HepG2 (cell line): ENCODE data around the gene SLC1A3. TPM values are rescaled to one million over a fixed set of nuclear protein-coding genes. Genes with fewer than 3 reads are reported as not detected.

Source experiments
- JUND ChIP-seq: sonication (generic); formaldehyde crosslinking; IDR thresholded peaks from 2 replicates; pipeline ENCODE4 v1.8.0; 2022; ENCODE audit warnings: mild to moderate bottlenecking, missing genetic modification reagents
- NPAS2 ChIP-seq: sonication (generic); formaldehyde crosslinking; IDR thresholded peaks from 2 replicates; pipeline ENCODE4 v1.8.0; 2022; ENCODE audit warnings: mild to moderate bottlenecking, missing genetic modification reagents, borderline replicate concordance
- polyA plus RNA-seq, 8 experiments: library from polyadenylated mRNA; depleted of rRNA in 3 of 8; stranded (reverse) in 7 of 8; unstranded in 1 of 8; fragments of >200 nt; fragmentation: Illumina TruSeq in 4 of 8; extraction: Trizol in 4 of 8; gene quantifications; 2 replicates each; pipeline versions ENCODE4 v1.2.1 to v1.2.3, GENCODE V29; 2011 to 2016; ENCODE audit warnings: low read depth in 4 of 8, missing spikeins in 1 of 8, mixed read lengths in 1 of 8; ENCODE audit not compliant: insufficient read depth in 1 of 8
- total RNA-seq, 5 experiments: library from RNA; depleted of rRNA; stranded (reverse); fragments of >200 nt; fragmentation: Illumina TruSeq; extraction: Trizol; gene quantifications; 2 replicates each; pipeline ENCODE4 v1.2.3, GENCODE V29; 2016; ENCODE audit warnings: low read depth in 1 of 5
- TF ChIP-seq, protein P1 (sequence below): sonication (generic); formaldehyde crosslinking; IDR thresholded peaks from 2 replicates; pipeline ENCODE4 v1.4.0; 2020; ENCODE audit warnings: missing genetic modification reagents, borderline replicate concordance
- TF ChIP-seq, protein P2 (sequence below): sonication (generic); formaldehyde crosslinking; IDR thresholded peaks from 2 replicates; pipeline ENCODE4 v1.4.0; 2020; ENCODE audit warnings: mild to moderate bottlenecking, missing genetic modification reagents

Gene SLC1A3
- total and polyA plus RNA-seq, 2 of the 13 experiments (the other 11 are each of a cell fraction or from before 2014, with no cell fraction given) = 0.09 TPM; not detected in 1

DNA sequence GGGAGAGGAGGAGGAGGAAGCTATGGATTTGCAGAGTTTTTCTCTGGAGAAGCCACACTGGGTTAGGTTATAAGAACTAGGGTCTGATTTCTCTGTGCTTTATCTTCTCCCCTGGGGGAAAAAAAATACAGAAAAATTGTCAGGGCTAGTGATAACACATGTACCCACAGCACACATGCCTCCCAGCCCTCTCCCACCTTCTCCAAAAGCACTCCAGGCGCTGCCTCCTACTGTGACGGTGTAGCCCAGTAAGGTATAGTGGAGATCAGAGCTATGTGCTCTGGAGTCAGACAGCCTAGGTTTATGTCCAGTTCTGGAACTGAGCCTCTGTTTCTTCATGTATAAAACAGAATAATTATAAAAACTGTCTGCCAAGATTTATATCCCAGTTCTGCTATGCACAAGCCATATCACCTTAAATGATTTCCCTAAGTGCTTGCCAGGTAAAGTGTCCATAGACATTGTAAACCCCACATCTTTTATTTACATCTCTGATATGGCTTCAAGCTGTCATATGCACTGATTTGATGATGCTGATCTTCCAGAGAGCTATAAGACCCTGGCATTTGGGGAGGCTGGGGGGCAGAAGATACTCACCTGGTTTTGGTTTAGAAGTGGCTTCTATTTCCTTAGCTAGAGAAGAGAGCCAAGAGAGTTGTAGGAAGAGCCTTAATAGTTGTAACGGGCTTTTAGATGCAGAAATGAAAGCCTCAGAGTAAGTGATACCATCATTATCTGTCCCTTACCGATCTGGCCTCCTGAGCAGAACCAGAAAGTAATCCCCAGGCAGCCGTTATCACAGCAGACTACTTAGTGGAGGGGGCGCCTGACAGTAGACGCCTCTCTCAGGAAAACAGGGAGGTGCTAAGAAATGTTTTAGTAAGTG lies 7.6 kb downstream of the SLC1A3 start (continued):
- TF ChIP-seq, protein P1, sequence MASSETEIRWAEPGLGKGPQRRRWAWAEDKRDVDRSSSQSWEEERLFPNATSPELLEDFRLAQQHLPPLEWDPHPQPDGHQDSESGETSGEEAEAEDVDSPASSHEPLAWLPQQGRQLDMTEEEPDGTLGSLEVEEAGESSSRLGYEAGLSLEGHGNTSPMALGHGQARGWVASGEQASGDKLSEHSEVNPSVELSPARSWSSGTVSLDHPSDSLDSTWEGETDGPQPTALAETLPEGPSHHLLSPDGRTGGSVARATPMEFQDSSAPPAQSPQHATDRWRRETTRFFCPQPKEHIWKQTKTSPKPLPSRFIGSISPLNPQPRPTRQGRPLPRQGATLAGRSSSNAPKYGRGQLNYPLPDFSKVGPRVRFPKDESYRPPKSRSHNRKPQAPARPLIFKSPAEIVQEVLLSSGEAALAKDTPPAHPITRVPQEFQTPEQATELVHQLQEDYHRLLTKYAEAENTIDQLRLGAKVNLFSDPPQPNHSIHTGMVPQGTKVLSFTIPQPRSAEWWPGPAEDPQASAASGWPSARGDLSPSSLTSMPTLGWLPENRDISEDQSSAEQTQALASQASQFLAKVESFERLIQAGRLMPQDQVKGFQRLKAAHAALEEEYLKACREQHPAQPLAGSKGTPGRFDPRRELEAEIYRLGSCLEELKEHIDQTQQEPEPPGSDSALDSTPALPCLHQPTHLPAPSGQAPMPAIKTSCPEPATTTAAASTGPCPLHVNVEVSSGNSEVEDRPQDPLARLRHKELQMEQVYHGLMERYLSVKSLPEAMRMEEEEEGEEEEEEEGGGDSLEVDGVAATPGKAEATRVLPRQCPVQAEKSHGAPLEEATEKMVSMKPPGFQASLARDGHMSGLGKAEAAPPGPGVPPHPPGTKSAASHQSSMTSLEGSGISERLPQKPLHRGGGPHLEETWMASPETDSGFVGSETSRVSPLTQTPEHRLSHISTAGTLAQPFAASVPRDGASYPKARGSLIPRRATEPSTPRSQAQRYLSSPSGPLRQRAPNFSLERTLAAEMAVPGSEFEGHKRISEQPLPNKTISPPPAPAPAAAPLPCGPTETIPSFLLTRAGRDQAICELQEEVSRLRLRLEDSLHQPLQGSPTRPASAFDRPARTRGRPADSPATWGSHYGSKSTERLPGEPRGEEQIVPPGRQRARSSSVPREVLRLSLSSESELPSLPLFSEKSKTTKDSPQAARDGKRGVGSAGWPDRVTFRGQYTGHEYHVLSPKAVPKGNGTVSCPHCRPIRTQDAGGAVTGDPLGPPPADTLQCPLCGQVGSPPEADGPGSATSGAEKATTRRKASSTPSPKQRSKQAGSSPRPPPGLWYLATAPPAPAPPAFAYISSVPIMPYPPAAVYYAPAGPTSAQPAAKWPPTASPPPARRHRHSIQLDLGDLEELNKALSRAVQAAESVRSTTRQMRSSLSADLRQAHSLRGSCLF = no peak
- TF ChIP-seq NPAS2 (CRISPR knock-in tag) (no peak), JUND (no peak)
- TF ChIP-seq, protein P2, sequence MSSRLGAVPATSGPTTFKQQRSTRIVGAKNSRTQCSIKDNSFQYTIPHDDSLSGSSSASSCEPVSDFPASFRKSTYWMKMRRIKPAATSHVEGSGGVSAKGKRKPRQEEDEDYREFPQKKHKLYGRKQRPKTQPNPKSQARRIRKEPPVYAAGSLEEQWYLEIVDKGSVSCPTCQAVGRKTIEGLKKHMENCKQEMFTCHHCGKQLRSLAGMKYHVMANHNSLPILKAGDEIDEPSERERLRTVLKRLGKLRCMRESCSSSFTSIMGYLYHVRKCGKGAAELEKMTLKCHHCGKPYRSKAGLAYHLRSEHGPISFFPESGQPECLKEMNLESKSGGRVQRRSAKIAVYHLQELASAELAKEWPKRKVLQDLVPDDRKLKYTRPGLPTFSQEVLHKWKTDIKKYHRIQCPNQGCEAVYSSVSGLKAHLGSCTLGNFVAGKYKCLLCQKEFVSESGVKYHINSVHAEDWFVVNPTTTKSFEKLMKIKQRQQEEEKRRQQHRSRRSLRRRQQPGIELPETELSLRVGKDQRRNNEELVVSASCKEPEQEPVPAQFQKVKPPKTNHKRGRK (CRISPR knock-in tag) = no peak
- TF ChIP-seq, all 625 proteins: peak for 0
